ENCODE data around the gene KRTCAP2. TPM values are rescaled to one million over a fixed set of nuclear protein-coding genes. Genes with fewer than 3 reads are reported as not detected.

KRTCAP2 gene
- total and polyA plus RNA-seq, 10 of the 15 experiments (the other 5 are each of a cell fraction or from before 2014, with no cell fraction given): 61.3 to 238 (median 141) TPM

DNA sequence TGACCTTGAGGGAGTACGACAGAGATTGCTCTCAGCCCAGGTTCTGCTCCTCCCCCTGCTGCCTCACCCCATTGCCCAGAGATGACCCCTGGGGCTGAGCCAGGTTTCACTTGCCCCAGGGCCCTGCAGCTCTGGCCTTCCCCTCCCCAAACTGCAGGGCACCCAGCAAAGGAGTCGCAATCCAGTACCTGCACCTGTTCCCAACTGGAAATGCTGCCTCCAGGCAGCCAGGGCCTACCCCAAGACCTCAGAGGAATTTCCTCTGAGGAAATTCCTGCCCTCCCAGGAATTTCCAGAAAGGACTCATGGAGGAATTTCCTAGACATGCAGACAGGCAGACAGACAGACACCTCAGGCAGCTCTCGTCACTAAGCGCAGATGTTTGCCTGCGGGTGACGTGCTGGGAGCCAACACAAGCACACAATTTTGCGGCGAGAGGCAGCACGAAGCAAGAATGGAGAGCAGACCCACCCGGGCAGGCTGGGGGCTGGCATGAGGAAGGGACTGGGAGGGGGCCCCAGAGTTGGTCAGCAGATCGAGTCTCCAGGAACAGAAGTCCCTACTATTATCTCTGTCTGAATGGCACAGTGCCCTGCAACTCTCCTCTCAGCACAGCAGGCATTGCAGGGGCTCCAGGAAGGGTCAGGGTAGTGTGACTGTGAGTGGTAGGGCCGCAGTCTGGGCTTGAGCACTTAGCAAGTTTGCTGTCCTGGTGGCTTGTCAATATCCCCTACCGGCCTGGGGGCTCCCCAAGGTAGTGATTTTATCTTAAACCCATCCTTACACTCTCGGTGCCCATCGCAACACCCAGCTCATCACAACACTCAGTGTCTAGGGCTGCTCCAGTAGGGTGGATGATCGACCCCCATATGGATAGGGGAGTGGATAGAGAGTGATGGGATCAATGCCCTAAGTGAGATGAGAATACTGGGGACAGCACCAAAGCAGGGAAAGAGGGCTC, 48.3 kb downstream of the KRTCAP2 start:
- Histone ChIP-seq H4K20me1 (ENCODE audit: control insufficient read depth, insufficient read depth) (no peaks in the 10 kb centered on the region), H3K9ac (ENCODE audit: control insufficient read depth, insufficient read depth, low read length) (no peak overlapping the region), H3K79me2 (ENCODE audit: control insufficient read depth, insufficient read depth, low read length) (no peaks in the 10 kb centered on the region), H3K4me1 (ENCODE audit: control insufficient read depth, insufficient read depth, low read length) (peaks cover 14% of the 10 kb centered on the region), H3K9me3 (replicated peaks; ENCODE audit: control insufficient read depth, insufficient read depth, low read length) (no peaks in the 10 kb centered on the region), H3K27me3 (replicated peaks in 1 of 2; ENCODE audit: control insufficient read depth in 2 of 2, insufficient read depth in 2 of 2, low read length in 1 of 2) (peaks cover 14 to 24% of the 10 kb centered on the region in 2 experiments), H2AFZ (ENCODE audit: control insufficient read depth, low read depth, low read length) (no peak overlapping the region), H3K27ac (ENCODE audit: control insufficient read depth, insufficient read depth) (no peak overlapping the region), H3K4me3 (no peak overlapping the region), H3K4me2 (ENCODE audit: control insufficient read depth, insufficient read depth) (no peak overlapping the region), H3K36me3 (ENCODE audit: control insufficient read depth in 2 of 2, insufficient read depth in 2 of 2, low read length in 1 of 2) (no peaks in the 10 kb centered on the region)
- no TSS peak for BruUV-seq (replicated peaks)
- ChIA-PET SMC1A (ENCODE audit: uncharacterized antibody, unreplicated experiment) (no interaction called here), RAD21 (ENCODE audit: unreplicated experiment) (no interaction called here), CTCF (interaction anchor here (1.0 to 1.9 kb wide), 4 partner anchors 33 to 48 kb away, joined by 3 to 6 read pairs (median 4); partner anchors contain the start of gene KRTCAP2), POLR2A (interaction anchor here (1.2 to 2.3 kb wide), 2 partner anchors 9 to 10 kb away, joined by 3 to 6 read pairs; no protein-coding TSS in a partner anchor)
- 46% methylated on average over 16 of the region's 16 CpGs for WGBS (ENCODE audit: insufficient coverage, insufficient replicate concordance, low lambda C conversion rate, missing lambda C conversion rate)
- ATAC-seq (no peak), DNase-seq (ENCODE audit: low read depth, low spot score) (no peak), FAIRE-seq (no peak)
- TF ChIP-seq NR2F1 (conservative IDR thresholded peaks at IDR 0.05) (0 out of 2 replicates have a peak, but pooled peaks have one; percentile 22), NFYA (IDR thresholded peaks at IDR 0.05; ENCODE audit: borderline replicate concordance, low read depth, low read length) (no peak), SIX5 (IDR thresholded peaks at IDR 0.05; ENCODE audit: low read depth, low read length, severe bottlenecking) (no peak), NRF1 (conservative IDR thresholded peaks at IDR 0.05; ENCODE audit: low read depth, low read length) (no peak), TCF7 (IDR thresholded peaks at IDR 0.05; ENCODE audit: borderline replicate concordance) (no peak)
- in situ Hi-C loops (cut with MboI): no loop called here
- intact Hi-C loops (cut with micrococcal nuclease; ENCODE audit: unreplicated experiment): no loop called here

DNA sequence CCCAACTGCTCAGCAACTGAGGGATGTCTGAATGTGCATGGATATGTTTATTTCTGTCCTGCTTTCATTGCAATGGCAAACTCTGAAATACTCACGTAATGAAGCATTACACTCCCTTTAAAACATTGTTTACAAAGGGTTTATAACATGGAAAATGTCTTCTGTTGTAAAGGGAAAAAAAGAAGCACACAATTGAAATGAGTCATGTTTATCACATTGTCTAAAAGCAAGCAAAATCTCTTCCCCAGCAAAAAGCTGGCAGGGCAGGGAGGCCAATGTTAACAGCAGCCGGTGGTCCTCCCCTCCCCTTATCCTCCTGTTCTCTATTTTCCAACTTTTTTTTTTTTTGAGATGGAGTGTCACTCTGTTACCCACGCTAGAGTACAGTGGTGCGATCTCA, 49.3 kb downstream of the KRTCAP2 start:
- FAIRE-seq (no peak), DNase-seq (ENCODE audit: low read depth, low spot score) (no peak), ATAC-seq (no peak)
- H3K4me3 ChIP-seq: no peak overlapping the region
- H3K4me2 ChIP-seq (ENCODE audit: control insufficient read depth, insufficient read depth): no peak overlapping the region
- ChIA-PET SMC1A (ENCODE audit: uncharacterized antibody, unreplicated experiment) (no interaction called here), POLR2A (interaction anchor here (0.6 to 2.3 kb wide), 2 partner anchors 8 to 378 kb away, joined by 3 to 6 read pairs; no protein-coding TSS in a partner anchor), CTCF (interaction anchor here (1.0 to 1.2 kb wide), 2 partner anchors 32 to 49 kb away, joined by 3 to 4 read pairs; partner anchors contain the start of gene KRTCAP2), RAD21 (ENCODE audit: unreplicated experiment) (no interaction called here)
- in situ Hi-C loops (cut with MboI) (no loop called here), intact Hi-C loops (cut with micrococcal nuclease; ENCODE audit: unreplicated experiment) (no loop called here)
- BruUV-seq (replicated peaks): no TSS peak
- H3K9ac ChIP-seq (ENCODE audit: control insufficient read depth, insufficient read depth, low read length): no peak overlapping the region
- peaks cover 14% of the 10 kb centered on the region for H3K4me1 ChIP-seq (ENCODE audit: control insufficient read depth, insufficient read depth, low read length)
- H2AFZ ChIP-seq (ENCODE audit: control insufficient read depth, low read depth, low read length): no peak overlapping the region
- H3K27me3 ChIP-seq (replicated peaks in 1 of 2; ENCODE audit: control insufficient read depth in 2 of 2, insufficient read depth in 2 of 2, low read length in 1 of 2): peaks cover 12 to 22% of the 10 kb centered on the region in 2 experiments
- no peak overlapping the region for H3K27ac ChIP-seq (ENCODE audit: control insufficient read depth, insufficient read depth)
- H3K9me3 ChIP-seq (replicated peaks; ENCODE audit: control insufficient read depth, insufficient read depth, low read length): no peaks in the 10 kb centered on the region
- WGBS (ENCODE audit: insufficient coverage, insufficient replicate concordance, low lambda C conversion rate, missing lambda C conversion rate): 39% methylated on average over 4 of the region's 4 CpGs
- no peaks in the 10 kb centered on the region for H3K36me3 ChIP-seq (ENCODE audit: control insufficient read depth in 2 of 2, insufficient read depth in 2 of 2, low read length in 1 of 2)
- H4K20me1 ChIP-seq (ENCODE audit: control insufficient read depth, insufficient read depth): no peaks in the 10 kb centered on the region
- H3K79me2 ChIP-seq (ENCODE audit: control insufficient read depth, insufficient read depth, low read length): no peaks in the 10 kb centered on the region
- TF ChIP-seq ESRRA (IDR thresholded peaks at IDR 0.05; ENCODE audit: low read length) (no peak), GABPA (IDR thresholded peaks at IDR 0.05; ENCODE audit: low read depth) (no peak), ZZZ3 (IDR thresholded peaks at IDR 0.05; ENCODE audit: control insufficient read depth, insufficient read length, low read depth) (no peak), TARDBP (IDR thresholded peaks at IDR 0.05; ENCODE audit: borderline replicate concordance) (no peak), SMAD5 (IDR thresholded peaks at IDR 0.05; ENCODE audit: low read depth) (no peak), SMARCA5 (IDR thresholded peaks at IDR 0.05) (no peak), CREM (IDR thresholded peaks at IDR 0.05; ENCODE audit: low read depth) (no peak), PML (IDR thresholded peaks at IDR 0.05; ENCODE audit: low read length) (no peak)
- TF ChIP-seq, protein P1, sequence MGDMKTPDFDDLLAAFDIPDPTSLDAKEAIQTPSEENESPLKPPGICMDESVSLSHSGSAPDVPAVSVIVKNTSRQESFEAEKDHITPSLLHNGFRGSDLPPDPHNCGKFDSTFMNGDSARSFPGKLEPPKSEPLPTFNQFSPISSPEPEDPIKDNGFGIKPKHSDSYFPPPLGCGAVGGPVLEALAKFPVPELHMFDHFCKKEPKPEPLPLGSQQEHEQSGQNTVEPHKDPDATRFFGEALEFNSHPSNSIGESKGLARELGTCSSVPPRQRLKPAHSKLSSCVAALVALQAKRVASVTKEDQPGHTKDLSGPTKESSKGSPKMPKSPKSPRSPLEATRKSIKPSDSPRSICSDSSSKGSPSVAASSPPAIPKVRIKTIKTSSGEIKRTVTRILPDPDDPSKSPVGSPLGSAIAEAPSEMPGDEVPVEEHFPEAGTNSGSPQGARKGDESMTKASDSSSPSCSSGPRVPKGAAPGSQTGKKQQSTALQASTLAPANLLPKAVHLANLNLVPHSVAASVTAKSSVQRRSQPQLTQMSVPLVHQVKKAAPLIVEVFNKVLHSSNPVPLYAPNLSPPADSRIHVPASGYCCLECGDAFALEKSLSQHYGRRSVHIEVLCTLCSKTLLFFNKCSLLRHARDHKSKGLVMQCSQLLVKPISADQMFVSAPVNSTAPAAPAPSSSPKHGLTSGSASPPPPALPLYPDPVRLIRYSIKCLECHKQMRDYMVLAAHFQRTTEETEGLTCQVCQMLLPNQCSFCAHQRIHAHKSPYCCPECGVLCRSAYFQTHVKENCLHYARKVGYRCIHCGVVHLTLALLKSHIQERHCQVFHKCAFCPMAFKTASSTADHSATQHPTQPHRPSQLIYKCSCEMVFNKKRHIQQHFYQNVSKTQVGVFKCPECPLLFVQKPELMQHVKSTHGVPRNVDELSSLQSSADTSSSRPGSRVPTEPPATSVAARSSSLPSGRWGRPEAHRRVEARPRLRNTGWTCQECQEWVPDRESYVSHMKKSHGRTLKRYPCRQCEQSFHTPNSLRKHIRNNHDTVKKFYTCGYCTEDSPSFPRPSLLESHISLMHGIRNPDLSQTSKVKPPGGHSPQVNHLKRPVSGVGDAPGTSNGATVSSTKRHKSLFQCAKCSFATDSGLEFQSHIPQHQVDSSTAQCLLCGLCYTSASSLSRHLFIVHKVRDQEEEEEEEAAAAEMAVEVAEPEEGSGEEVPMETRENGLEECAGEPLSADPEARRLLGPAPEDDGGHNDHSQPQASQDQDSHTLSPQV (IDR thresholded peaks at IDR 0.05): no peak

Data from GM12878 (cell line).